SK-N-SH (cell line): ENCODE results near the gene SHISAL1. TPM values are rescaled to one million over a fixed set of nuclear protein-coding genes. Genes with fewer than 3 reads are reported as not detected.
A peak's percentile ranks its signal among the peaks of the same experiment; 100 is the strongest.

Source experiments
- CTCF ChIA-PET: fragments of 300-600, 350-600 bp; formaldehyde crosslinking; extraction: SDS; loops from one replicate; lab custom pipeline; 2021; lab: Yijun Ruan, JAX
- POLR2A ChIA-PET: fragments of 350-600 bp; sonication (Branson Sonifier 250); formaldehyde crosslinking; extraction: SDS; loops from one replicate; lab custom pipeline; 2020; ENCODE audit warnings: antibody characterized with exemption, inconsistent platforms; lab: Yijun Ruan, JAX
- DNase-seq: peaks from one replicate; pipeline ENCODE4 v3.0.0; 2012
- H2AFZ ChIP-seq: fragments of 200-600 bp; sonication (generic); 2 replicates; pipeline ENCODE4 v1.8.1; 2016; ENCODE audit warnings: antibody characterized with exemption, mild to moderate bottlenecking, low read depth
- H3F3A ChIP-seq: fragments of 200-600 bp; sonication (generic); replicated peaks from 2 replicates; pipeline ENCODE3; 2016; ENCODE audit warnings: antibody characterized with exemption, mild to moderate bottlenecking; ENCODE audit not compliant: insufficient read depth
- H3K27ac ChIP-seq, 2 experiments: fragments of 200-500 bp in 1 of 2; fragments of 200-600 bp in 1 of 2; sonication (Bioruptor generic) in 1 of 2; sonication (generic), shearing (Covaris generic) in 1 of 2; 2 replicates each; pipeline versions ENCODE4 v1.5.1 to v1.6.1; 2014 to 2016; ENCODE audit warnings: low read depth in 2 of 2, inconsistent platforms in 1 of 2, low read length in 1 of 2, mild to moderate bottlenecking in 1 of 2, mixed read lengths in 1 of 2
- H3K27me3 ChIP-seq: fragments of 200-600 bp; sonication (generic), shearing (Covaris generic); 2 replicates; pipeline ENCODE4 v1.6.1; 2016; ENCODE audit warnings: mixed run types; ENCODE audit not compliant: insufficient read depth
- H3K36me3 ChIP-seq, 2 experiments: fragments of 200-500 bp in 1 of 2; fragments of 200-600 bp in 1 of 2; sonication (Bioruptor generic) in 1 of 2; sonication (generic) in 1 of 2; replicated peaks in 1 of 2; 2 replicates each; pipeline versions ENCODE3 to v1.5.1; 2014 to 2016; ENCODE audit warnings: low read length in 1 of 2, mild to moderate bottlenecking in 1 of 2; ENCODE audit not compliant: insufficient read depth in 2 of 2, control insufficient read depth in 1 of 2
- H3K4me1 ChIP-seq, 2 experiments: fragments of 200-500 bp in 1 of 2; fragments of 200-600 bp in 1 of 2; sonication (Bioruptor generic) in 1 of 2; sonication (generic), shearing (Covaris generic) in 1 of 2; 2 replicates each; pipeline versions ENCODE4 v1.5.1 to v1.6.1; 2014 to 2016; ENCODE audit warnings: low read depth in 1 of 2, low read length in 1 of 2, mixed run types in 1 of 2; ENCODE audit not compliant: insufficient read depth in 2 of 2, control insufficient read depth in 1 of 2
- H3K4me2 ChIP-seq: fragments of 200-600 bp; sonication (generic), shearing (Covaris generic); 2 replicates; pipeline ENCODE4 v1.6.1; 2017; ENCODE audit warnings: mixed run types
- H3K4me3 ChIP-seq, 2 experiments: fragments of 200-500 bp in 1 of 2; fragments of 200-600 bp in 1 of 2; sonication (Bioruptor generic) in 1 of 2; sonication (generic), shearing (Covaris generic) in 1 of 2; 2 replicates each; pipeline versions ENCODE4 v1.5.1 to v1.8.1; 2014 to 2016; ENCODE audit warnings: low read depth in 2 of 2, inconsistent platforms in 1 of 2, low read length in 1 of 2, mild to moderate bottlenecking in 1 of 2, mixed read lengths in 1 of 2, moderate library complexity in 1 of 2
- H3K79me2 ChIP-seq: fragments of 200-600 bp; sonication (generic); 2 replicates; pipeline ENCODE4 v1.8.1; 2017; ENCODE audit warnings: mild to moderate bottlenecking; ENCODE audit not compliant: insufficient read depth
- H3K9ac ChIP-seq: fragments of 200-600 bp; sonication (generic); 2 replicates; pipeline ENCODE4 v1.6.1; 2017; ENCODE audit warnings: mixed run types
- H3K9me2 ChIP-seq: fragments of 200-600 bp; sonication (generic); 2 replicates; pipeline ENCODE4 v1.6.1; 2017; ENCODE audit warnings: mixed run types
- H3K9me3 ChIP-seq: fragments of 200-600 bp; sonication (generic); 2 replicates; pipeline ENCODE4 v1.6.1; 2017; ENCODE audit warnings: mixed run types, mild to moderate bottlenecking, moderate library complexity
- H4K20me1 ChIP-seq: fragments of 200-600 bp; sonication (generic); 2 replicates; pipeline ENCODE4 v1.6.1; 2017; ENCODE audit warnings: mild to moderate bottlenecking, mixed run types; ENCODE audit not compliant: insufficient read depth
- CHD2 ChIP-seq: fragments of 150-350 bp; IDR thresholded peaks from 2 replicates; pipeline ENCODE4 v1.6.1; 2018; ENCODE audit warnings: low read length; ENCODE audit not compliant: partially characterized antibody
- ELF1 ChIP-seq: IDR thresholded peaks from 2 replicates; pipeline ENCODE4 v1.4.0; 2012
- EP300 ChIP-seq, 2 experiments: IDR thresholded peaks; 2 replicates each; pipeline versions ENCODE4 v1.4.0 to v1.6.1; 2012; ENCODE audit warnings: borderline replicate concordance in 1 of 2, low read depth in 1 of 2, low read length in 1 of 2
- EZH2phosphoT487 ChIP-seq: fragments of 200-600 bp; sonication (generic); IDR thresholded peaks from 2 replicates; pipeline ENCODE4 v1.6.1; 2017; ENCODE audit warnings: low read depth, mixed run types, mild to moderate bottlenecking, antibody characterized with exemption, moderate library complexity, borderline replicate concordance
- FOSL2 ChIP-seq: IDR thresholded peaks from 2 replicates; pipeline ENCODE4 v1.4.0; 2012; ENCODE audit warnings: low read depth, mild to moderate bottlenecking, moderate library complexity, borderline replicate concordance
- FOXM1 ChIP-seq: IDR thresholded peaks from 2 replicates; pipeline ENCODE4 v1.4.0; 2012; ENCODE audit warnings: low read depth, mild to moderate bottlenecking
- GABPA ChIP-seq: IDR thresholded peaks from 2 replicates; pipeline ENCODE4 v1.4.0; 2012; ENCODE audit warnings: low read depth, mild to moderate bottlenecking
- MEF2A ChIP-seq: IDR thresholded peaks from 2 replicates; pipeline ENCODE4 v1.4.0; 2012; ENCODE audit warnings: low read depth, borderline replicate concordance
- MXI1 ChIP-seq: IDR thresholded peaks from 2 replicates; pipeline ENCODE4 v1.6.1; 2012; ENCODE audit warnings: mild to moderate bottlenecking, low read depth, low read length, improper control_type of control experiment
- NRF1 ChIP-seq: IDR thresholded peaks from 2 replicates; pipeline ENCODE4 v1.6.1; 2012; ENCODE audit warnings: low read depth, mild to moderate bottlenecking, low read length
- POLR2AphosphoS5 ChIP-seq: IDR thresholded peaks from 2 replicates; pipeline ENCODE4 v1.6.1; 2012; ENCODE audit warnings: low read depth, low read length
- RAD21 ChIP-seq: IDR thresholded peaks from 2 replicates; pipeline ENCODE4 v1.6.1; 2012; ENCODE audit warnings: mild to moderate bottlenecking, low read length
- RCOR1 ChIP-seq: fragments of 150-350 bp; IDR thresholded peaks from 2 replicates; pipeline ENCODE4 v1.6.1; 2017; ENCODE audit warnings: antibody characterized with exemption, low read length
- RFX5 ChIP-seq: IDR thresholded peaks from 2 replicates; pipeline ENCODE4 v1.6.1; 2012; ENCODE audit warnings: mild to moderate bottlenecking, improper control_type of control experiment, low read length
- RXRA ChIP-seq: IDR thresholded peaks from 2 replicates; pipeline ENCODE4 v1.4.0; 2012; ENCODE audit warnings: low read depth, mild to moderate bottlenecking, borderline replicate concordance
- SIN3A ChIP-seq: IDR thresholded peaks from 2 replicates; pipeline ENCODE4 v1.6.1; 2012; ENCODE audit warnings: low read depth, mild to moderate bottlenecking, low read length, moderate library complexity, borderline replicate concordance
- SMC3 ChIP-seq: IDR thresholded peaks from 2 replicates; pipeline ENCODE4 v1.6.1; 2012; ENCODE audit warnings: low read depth, low read length, improper control_type of control experiment
- TCF12 ChIP-seq: IDR thresholded peaks from 2 replicates; pipeline ENCODE4 v1.4.0; 2012
- WGBS: methylation state at CpG from one replicate; pipeline ENCODE4 v1.1.6; 2017; ENCODE audit warnings: low lambda C conversion rate; 5-methylcytosine and 5-hydroxymethylcytosine counted together
- polyA plus RNA-seq, 3 experiments: library from polyadenylated mRNA; depleted of rRNA; stranded (reverse); fragments of >200 nt; gene quantifications; 2 replicates each; pipeline ENCODE4 v1.2.3, GENCODE V29; 2012
- TF ChIP-seq, protein P1 (sequence below): fragments of 200-600 bp; sonication (generic); IDR thresholded peaks from 2 replicates; pipeline ENCODE4 v1.6.1; 2017; ENCODE audit warnings: antibody characterized with exemption, mild to moderate bottlenecking, moderate library complexity
- TF ChIP-seq, protein P2 (sequence below): IDR thresholded peaks from 2 replicates; pipeline ENCODE4 v1.4.0; 2012; ENCODE audit warnings: low read depth, borderline replicate concordance
- TF ChIP-seq, protein P3 (sequence below): IDR thresholded peaks from 2 replicates; pipeline ENCODE4 v1.4.0; 2012; ENCODE audit warnings: low read depth

Gene SHISAL1
- polyA plus RNA-seq, 1 of the 3 experiments (the other 2 are of a cell fraction): 0.10 TPM

DNA sequence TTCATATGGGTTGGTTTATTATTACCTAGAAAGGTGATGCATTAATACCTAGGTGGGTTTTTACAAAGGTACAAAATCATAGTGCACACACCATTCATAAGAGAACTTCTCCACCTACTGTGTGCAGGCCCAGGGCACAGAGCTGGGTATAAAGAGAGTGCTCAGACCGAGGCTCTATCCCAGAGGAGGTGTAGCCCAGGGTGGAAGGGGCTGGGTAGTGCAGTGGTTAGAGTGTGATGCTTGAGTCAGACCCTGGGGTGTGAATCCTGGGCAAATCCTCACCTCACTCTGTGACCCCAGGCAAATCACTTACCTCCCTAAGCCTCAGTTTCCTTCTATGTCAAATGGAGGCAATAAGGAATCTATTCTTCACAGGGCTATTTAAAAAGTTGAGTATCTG lies 99.8 kb downstream of the SHISAL1 start:
- Histone ChIP-seq H3K36me3 (no peaks in the 10 kb centered on the region), H3K4me3 (no peak overlapping the region), H3K27me3 (no peaks in the 10 kb centered on the region), H3F3A (no peaks in the 10 kb centered on the region), H3K79me2 (no peaks in the 10 kb centered on the region), H4K20me1 (no peaks in the 10 kb centered on the region), H2AFZ (no peak overlapping the region), H3K27ac (no peak overlapping the region), H3K4me2 (no peak overlapping the region), H3K9me2 (no peaks in the 10 kb centered on the region), H3K9ac (no peak overlapping the region), H3K4me1 (no peaks in the 10 kb centered on the region; a peak in 1 of 4 replicates), H3K9me3 (no peaks in the 10 kb centered on the region; the same call in 1 of the 2 replicates)
- POLR2A ChIA-PET: no interaction called here
- CTCF ChIA-PET: interaction anchor here (0.7 kb wide), 1 partner anchor 426 kb away, joined by 3 read pairs; no protein-coding TSS in a partner anchor
- no peak for TF ChIP-seq MXI1
- no peak for TF ChIP-seq EP300 (IDR thresholded peaks at IDR 0.05; ENCODE audit: borderline replicate concordance in 1 of 2, low read depth in 1 of 2, low read length in 1 of 2)
- TF ChIP-seq RFX5: no peak
- TF ChIP-seq, protein P1, sequence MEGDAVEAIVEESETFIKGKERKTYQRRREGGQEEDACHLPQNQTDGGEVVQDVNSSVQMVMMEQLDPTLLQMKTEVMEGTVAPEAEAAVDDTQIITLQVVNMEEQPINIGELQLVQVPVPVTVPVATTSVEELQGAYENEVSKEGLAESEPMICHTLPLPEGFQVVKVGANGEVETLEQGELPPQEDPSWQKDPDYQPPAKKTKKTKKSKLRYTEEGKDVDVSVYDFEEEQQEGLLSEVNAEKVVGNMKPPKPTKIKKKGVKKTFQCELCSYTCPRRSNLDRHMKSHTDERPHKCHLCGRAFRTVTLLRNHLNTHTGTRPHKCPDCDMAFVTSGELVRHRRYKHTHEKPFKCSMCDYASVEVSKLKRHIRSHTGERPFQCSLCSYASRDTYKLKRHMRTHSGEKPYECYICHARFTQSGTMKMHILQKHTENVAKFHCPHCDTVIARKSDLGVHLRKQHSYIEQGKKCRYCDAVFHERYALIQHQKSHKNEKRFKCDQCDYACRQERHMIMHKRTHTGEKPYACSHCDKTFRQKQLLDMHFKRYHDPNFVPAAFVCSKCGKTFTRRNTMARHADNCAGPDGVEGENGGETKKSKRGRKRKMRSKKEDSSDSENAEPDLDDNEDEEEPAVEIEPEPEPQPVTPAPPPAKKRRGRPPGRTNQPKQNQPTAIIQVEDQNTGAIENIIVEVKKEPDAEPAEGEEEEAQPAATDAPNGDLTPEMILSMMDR: no peak
- no peak for TF ChIP-seq FOXM1
- no peak for TF ChIP-seq SMC3
- TF ChIP-seq POLR2AphosphoS5: no peak
- no peak for TF ChIP-seq RAD21
- no peak for TF ChIP-seq TCF12
- no peak for DNase-seq
- WGBS: 33% methylated on average over 1 of the region's 1 CpG

DNA sequence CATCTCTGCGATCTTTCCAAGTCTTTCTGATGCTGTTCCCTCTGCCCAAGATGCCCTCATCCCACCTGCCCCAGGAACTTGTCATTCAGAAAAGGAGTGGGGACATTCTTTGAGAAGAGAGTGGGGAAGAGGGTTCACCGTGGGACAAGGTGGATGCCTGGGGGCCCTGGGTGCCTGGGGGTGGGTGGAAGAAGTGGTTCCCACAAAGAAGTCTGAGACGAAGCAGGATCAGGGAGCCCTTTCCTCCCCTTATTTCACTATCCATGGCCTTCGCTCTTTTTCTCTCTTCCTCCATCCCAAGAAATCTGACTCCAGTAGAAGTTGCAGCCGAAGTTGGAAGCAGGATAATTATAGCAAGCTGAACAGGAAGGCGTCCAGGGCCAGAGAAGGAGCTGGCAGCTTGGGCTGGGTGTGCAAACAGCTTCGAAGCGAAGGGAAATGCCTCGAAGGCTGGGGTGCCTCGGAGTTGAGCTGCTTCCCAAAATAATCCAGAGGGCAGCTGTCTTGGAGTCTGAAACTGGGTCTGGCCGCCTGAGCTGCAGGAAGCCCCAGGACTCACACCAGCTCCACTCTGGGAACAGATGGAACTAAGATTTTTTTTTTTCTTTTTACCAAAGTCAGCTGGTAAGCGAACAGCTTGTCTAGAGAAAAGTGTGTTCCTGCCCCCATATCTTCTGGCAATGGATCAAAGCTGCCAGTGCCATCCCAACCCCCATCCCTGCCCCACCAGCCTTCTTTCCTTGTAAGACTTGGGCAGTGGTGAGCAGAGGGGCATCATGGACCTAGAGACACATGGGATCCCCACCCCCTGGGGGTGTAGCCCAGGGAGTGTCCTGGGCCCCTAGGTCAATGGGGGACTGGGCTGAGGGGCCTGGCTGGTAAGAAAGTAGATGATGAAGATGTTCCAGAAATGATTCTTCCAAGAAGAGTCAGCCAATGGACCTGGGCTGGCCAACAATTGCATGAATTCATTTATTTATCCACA lies 100.5 kb downstream of the SHISAL1 start:
- H3K4me3 ChIP-seq: no peak overlapping the region

More for the DNA sequence above, 100.5 kb downstream of the SHISAL1 start:
- no peak overlapping the region for H3K27ac ChIP-seq
- no peaks in the 10 kb centered on the region for H4K20me1 ChIP-seq
- no peaks in the 10 kb centered on the region for H3K27me3 ChIP-seq
- H3K9me2 ChIP-seq: no peaks in the 10 kb centered on the region
- no peak overlapping the region for H3K9ac ChIP-seq
- H3F3A ChIP-seq: no peaks in the 10 kb centered on the region
- no peak overlapping the region for H2AFZ ChIP-seq
- no peaks in the 10 kb centered on the region for H3K79me2 ChIP-seq
- 40% methylated on average over 12 of the region's 12 CpGs for WGBS
- peak; percentile 25 for DNase-seq
- no peaks in the 10 kb centered on the region; the same call in 1 of the 2 replicates for H3K9me3 ChIP-seq
- no peaks in the 10 kb centered on the region for H3K36me3 ChIP-seq
- CTCF ChIA-PET: interaction anchor here (0.7 kb wide), 1 partner anchor 427 kb away, joined by 3 read pairs; no protein-coding TSS in a partner anchor
- no peak overlapping the region for H3K4me2 ChIP-seq
- H3K4me1 ChIP-seq: no peaks in the 10 kb centered on the region; a peak in 1 of 4 replicates
- POLR2A ChIA-PET: interaction anchor here (0.6 kb wide), 2 partner anchors 55 to 86 kb away, joined by 3 to 4 read pairs; no protein-coding TSS in a partner anchor
- no peak for TF ChIP-seq SIN3A
- TF ChIP-seq EZH2phosphoT487: no peak
- TF ChIP-seq POLR2AphosphoS5: no peak
- no peak for TF ChIP-seq CHD2
- TF ChIP-seq FOSL2: no peak
- TF ChIP-seq, protein P2, sequence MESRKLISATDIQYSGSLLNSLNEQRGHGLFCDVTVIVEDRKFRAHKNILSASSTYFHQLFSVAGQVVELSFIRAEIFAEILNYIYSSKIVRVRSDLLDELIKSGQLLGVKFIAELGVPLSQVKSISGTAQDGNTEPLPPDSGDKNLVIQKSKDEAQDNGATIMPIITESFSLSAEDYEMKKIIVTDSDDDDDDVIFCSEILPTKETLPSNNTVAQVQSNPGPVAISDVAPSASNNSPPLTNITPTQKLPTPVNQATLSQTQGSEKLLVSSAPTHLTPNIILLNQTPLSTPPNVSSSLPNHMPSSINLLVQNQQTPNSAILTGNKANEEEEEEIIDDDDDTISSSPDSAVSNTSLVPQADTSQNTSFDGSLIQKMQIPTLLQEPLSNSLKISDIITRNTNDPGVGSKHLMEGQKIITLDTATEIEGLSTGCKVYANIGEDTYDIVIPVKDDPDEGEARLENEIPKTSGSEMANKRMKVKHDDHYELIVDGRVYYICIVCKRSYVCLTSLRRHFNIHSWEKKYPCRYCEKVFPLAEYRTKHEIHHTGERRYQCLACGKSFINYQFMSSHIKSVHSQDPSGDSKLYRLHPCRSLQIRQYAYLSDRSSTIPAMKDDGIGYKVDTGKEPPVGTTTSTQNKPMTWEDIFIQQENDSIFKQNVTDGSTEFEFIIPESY: no peak
- no peak for TF ChIP-seq RCOR1
- no peak for TF ChIP-seq MEF2A
- no peak for TF ChIP-seq EP300 (IDR thresholded peaks at IDR 0.05; ENCODE audit: borderline replicate concordance in 1 of 2, low read depth in 1 of 2, low read length in 1 of 2)
- TF ChIP-seq NRF1: no peak
- no peak for TF ChIP-seq SMC3
- TF ChIP-seq GABPA: no peak
- TF ChIP-seq ELF1: no peak
- TF ChIP-seq, protein P3, sequence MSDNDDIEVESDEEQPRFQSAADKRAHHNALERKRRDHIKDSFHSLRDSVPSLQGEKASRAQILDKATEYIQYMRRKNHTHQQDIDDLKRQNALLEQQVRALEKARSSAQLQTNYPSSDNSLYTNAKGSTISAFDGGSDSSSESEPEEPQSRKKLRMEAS: no peak
- no peak for TF ChIP-seq TCF12
- TF ChIP-seq MXI1: no peak
- TF ChIP-seq RFX5: no peak
- TF ChIP-seq RAD21: no peak
- no peak for TF ChIP-seq RXRA
- TF ChIP-seq, all 33 proteins: peak for 0
